Hepatocyte (in vitro differentiated cells): ENCODE measurements around the gene BTK. TPM values are rescaled to one million over a fixed set of nuclear protein-coding genes. Genes with fewer than 3 reads are reported as not detected.

Experiments
- DNase-seq: peaks from one replicate; pipeline ENCODE4 v3.0.0-alpha.2; 2016; ENCODE audit warnings: low spot score
- H2AFZ ChIP-seq: fragments of 200-600 bp; sonication (generic); 2 replicates; pipeline ENCODE4 v1.6.0; 2016; ENCODE audit warnings: antibody characterized with exemption, mild to moderate bottlenecking
- H3K27ac ChIP-seq: fragments of 200-600 bp; sonication (generic); 2 replicates; pipeline ENCODE4 v1.5.1; 2016; ENCODE audit warnings: mild to moderate bottlenecking
- H3K27me3 ChIP-seq: fragments of 200-600 bp; sonication (generic); 2 replicates; pipeline ENCODE4 v1.6.1; 2016
- H3K36me3 ChIP-seq: fragments of 200-600 bp; sonication (generic); replicated peaks from 2 replicates; pipeline ENCODE4 v1.5.1; 2016; ENCODE audit warnings: low read depth; ENCODE audit not compliant: insufficient read depth
- H3K4me1 ChIP-seq: fragments of 200-600 bp; sonication (generic); 2 replicates; pipeline ENCODE4 v1.5.1; 2016; ENCODE audit warnings: mild to moderate bottlenecking, moderate library complexity; ENCODE audit not compliant: insufficient read depth
- H3K4me2 ChIP-seq: fragments of 200-600 bp; sonication (generic); 2 replicates; pipeline ENCODE4 v1.6.0; 2016
- H3K4me3 ChIP-seq: fragments of 200-600 bp; sonication (generic); 2 replicates; pipeline ENCODE4 v1.5.1; 2016; ENCODE audit warnings: mild to moderate bottlenecking
- H3K79me2 ChIP-seq: fragments of 200-600 bp; sonication (generic); 2 replicates; pipeline ENCODE4 v1.6.0; 2017; ENCODE audit warnings: mild to moderate bottlenecking
- H3K9me2 ChIP-seq: fragments of 200-600 bp; sonication (generic); replicated peaks from 2 replicates; pipeline ENCODE4 v1.6.0; 2017; ENCODE audit warnings: mild to moderate bottlenecking; ENCODE audit not compliant: insufficient read depth
- H3K9me3 ChIP-seq: fragments of 200-600 bp; sonication (generic); 2 replicates; pipeline ENCODE4 v1.5.1; 2016; ENCODE audit warnings: low read depth, mild to moderate bottlenecking
- H4K20me1 ChIP-seq: fragments of 200-600 bp; sonication (generic); 2 replicates; pipeline ENCODE4 v1.6.0; 2016; ENCODE audit warnings: mild to moderate bottlenecking; ENCODE audit not compliant: insufficient read depth, poor library complexity, severe bottlenecking
- EZH2 ChIP-seq: fragments of 200-600 bp; sonication (generic); IDR thresholded peaks from 2 replicates; pipeline ENCODE4 v1.6.1; 2016; ENCODE audit warnings: antibody characterized with exemption, mild to moderate bottlenecking, borderline replicate concordance
- EZH2phosphoT487 ChIP-seq: fragments of 200-600 bp; sonication (generic); IDR thresholded peaks from one replicate; pipeline ENCODE4 v1.6.1; 2018; ENCODE audit warnings: antibody characterized with exemption, mild to moderate bottlenecking, low read depth, moderate library complexity; ENCODE audit not compliant: unreplicated experiment, severe bottlenecking
- WGBS: methylation state at CpG from one replicate; pipeline ENCODE4 v1.1.6; 2016; ENCODE audit warnings: low lambda C conversion rate; ENCODE audit errors: missing lambda C conversion rate; 5-methylcytosine and 5-hydroxymethylcytosine counted together
- polyA plus RNA-seq: library from polyadenylated mRNA; unstranded; fragments of >200 nt; fragmentation: Nextera tagmentation; extraction: Ambion mirVana; gene quantifications from 2 replicates; pipeline ENCODE4 v1.2.1, GENCODE V29; 2016
- total RNA-seq: library from RNA; depleted of rRNA; stranded (reverse); fragments of >200 nt; gene quantifications from 2 replicates; pipeline ENCODE4 v1.2.3, GENCODE V29; 2014
- TF ChIP-seq, protein P1 (sequence below): fragments of 200-600 bp; sonication (generic); IDR thresholded peaks from 2 replicates; pipeline ENCODE4 v1.5.1; 2016; ENCODE audit warnings: antibody characterized with exemption, mild to moderate bottlenecking; ENCODE audit not compliant: poor library complexity

Gene BTK
- total and polyA plus RNA-seq, 2 experiments from 2014 or later: 0.70 to 1.4 TPM

DNA sequence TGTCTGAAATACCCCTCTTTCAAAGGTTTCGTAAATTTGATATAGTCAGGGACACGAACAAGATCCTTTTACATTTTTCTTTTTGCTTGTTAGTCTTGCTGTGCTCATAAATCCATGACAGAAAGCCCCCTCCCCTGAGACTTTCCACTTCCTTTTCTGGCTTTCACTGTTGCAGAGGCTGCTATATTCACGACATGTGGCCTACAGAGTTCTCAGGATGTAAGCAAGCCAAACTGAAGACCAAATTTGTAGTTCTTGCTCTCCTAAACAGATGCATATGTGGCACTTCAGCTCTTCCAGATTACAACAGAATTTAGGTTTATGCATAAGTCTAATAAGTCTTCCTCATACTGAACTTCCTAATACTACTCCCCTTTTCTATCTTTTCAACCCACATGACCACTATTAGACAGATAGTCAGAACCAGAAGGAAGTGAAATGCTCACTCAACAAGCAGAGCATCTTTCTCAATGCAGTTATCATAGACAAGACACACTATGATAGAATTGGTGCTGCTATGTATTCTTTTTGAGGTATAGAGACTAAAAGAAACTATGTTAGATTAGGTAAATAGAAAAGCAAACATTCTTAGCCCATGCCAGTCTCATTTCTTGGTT is 15.0 kb downstream of the BTK start:
- WGBS: 64% methylated on average over 3 of the region's 3 CpGs
- Histone ChIP-seq H3K4me3 (no peak overlapping the region), H3K4me1 (no peaks in the 10 kb centered on the region), H3K27me3 (no peaks in the 10 kb centered on the region), H3K79me2 (no peaks in the 10 kb centered on the region), H3K9me3 (no peaks in the 10 kb centered on the region), H3K27ac (no peak overlapping the region), H3K4me2 (no peak overlapping the region), H3K9me2 (no peaks in the 10 kb centered on the region), H2AFZ (no peak overlapping the region), H4K20me1 (no peaks in the 10 kb centered on the region), H3K36me3 (no peaks in the 10 kb centered on the region)
- DNase-seq: no peak
- TF ChIP-seq EZH2 (no peak), EZH2phosphoT487 (no peak)
- TF ChIP-seq, protein P1, sequence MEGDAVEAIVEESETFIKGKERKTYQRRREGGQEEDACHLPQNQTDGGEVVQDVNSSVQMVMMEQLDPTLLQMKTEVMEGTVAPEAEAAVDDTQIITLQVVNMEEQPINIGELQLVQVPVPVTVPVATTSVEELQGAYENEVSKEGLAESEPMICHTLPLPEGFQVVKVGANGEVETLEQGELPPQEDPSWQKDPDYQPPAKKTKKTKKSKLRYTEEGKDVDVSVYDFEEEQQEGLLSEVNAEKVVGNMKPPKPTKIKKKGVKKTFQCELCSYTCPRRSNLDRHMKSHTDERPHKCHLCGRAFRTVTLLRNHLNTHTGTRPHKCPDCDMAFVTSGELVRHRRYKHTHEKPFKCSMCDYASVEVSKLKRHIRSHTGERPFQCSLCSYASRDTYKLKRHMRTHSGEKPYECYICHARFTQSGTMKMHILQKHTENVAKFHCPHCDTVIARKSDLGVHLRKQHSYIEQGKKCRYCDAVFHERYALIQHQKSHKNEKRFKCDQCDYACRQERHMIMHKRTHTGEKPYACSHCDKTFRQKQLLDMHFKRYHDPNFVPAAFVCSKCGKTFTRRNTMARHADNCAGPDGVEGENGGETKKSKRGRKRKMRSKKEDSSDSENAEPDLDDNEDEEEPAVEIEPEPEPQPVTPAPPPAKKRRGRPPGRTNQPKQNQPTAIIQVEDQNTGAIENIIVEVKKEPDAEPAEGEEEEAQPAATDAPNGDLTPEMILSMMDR: no peak

DNA sequence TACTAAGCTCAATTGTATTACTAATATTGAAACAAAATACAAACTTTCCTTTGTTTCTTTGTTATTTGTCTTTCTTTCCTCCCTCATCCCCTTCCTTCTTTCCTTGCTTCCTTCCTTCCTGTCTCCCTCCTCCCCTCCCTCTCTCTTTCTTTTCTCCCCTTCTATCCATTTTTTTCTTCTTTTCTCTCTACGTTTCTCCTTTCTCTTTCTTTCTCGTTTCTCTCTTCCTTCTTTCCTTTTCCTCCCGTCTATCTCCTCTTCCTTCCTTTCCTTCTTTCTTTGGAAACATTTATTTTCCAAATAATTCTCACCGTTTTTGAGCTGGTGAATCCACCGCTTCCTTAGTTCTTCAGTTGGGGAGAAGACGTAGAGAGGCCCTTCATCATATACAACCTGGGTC is 16.3 kb downstream of the BTK start:
- H3K79me2 ChIP-seq: no peaks in the 10 kb centered on the region
- H3K27me3 ChIP-seq: no peaks in the 10 kb centered on the region
- DNase-seq: no peak
- TF ChIP-seq, protein P1: no peak
- no peak for TF ChIP-seq EZH2phosphoT487
- TF ChIP-seq EZH2: no peak
- no peaks in the 10 kb centered on the region for H3K36me3 ChIP-seq
- H3K4me2 ChIP-seq: no peak overlapping the region
- H3K9me2 ChIP-seq: no peaks in the 10 kb centered on the region
- 71% methylated on average over 6 of the region's 6 CpGs for WGBS
- no peaks in the 10 kb centered on the region for H3K4me1 ChIP-seq
- no peak overlapping the region for H3K4me3 ChIP-seq
- H4K20me1 ChIP-seq: no peaks in the 10 kb centered on the region
- no peak overlapping the region for H3K27ac ChIP-seq
- H2AFZ ChIP-seq: no peak overlapping the region
- no peaks in the 10 kb centered on the region for H3K9me3 ChIP-seq

DNA sequence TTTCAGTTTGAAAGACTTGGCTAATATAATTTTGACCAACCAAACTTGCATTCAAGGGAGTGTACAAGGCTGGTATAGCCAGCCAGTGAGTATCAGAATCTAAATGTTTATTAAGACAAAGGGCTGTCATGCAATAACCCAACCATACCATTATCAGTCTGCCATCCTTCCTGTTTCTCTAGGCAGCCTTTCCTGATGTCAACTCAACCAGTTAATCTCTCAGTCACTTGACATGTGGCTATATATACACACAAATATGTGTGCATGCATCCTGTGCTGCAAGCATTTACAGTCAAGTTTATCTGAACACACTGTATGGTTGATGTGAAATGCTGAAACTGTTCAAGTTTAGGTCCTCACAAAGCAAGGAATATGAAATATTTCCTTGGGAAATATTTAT is 17.2 kb downstream of the BTK start:
- H3K27ac ChIP-seq: no peak overlapping the region

More for the DNA sequence above, 17.2 kb downstream of the BTK start:
- no peaks in the 10 kb centered on the region for H4K20me1 ChIP-seq
- TF ChIP-seq EZH2phosphoT487: no peak
- TF ChIP-seq, protein P1: no peak
- no peak for TF ChIP-seq EZH2
- no peaks in the 10 kb centered on the region for H3K27me3 ChIP-seq
- no peaks in the 10 kb centered on the region for H3K4me1 ChIP-seq
- H2AFZ ChIP-seq: no peak overlapping the region
- no peaks in the 10 kb centered on the region for H3K9me2 ChIP-seq
- H3K4me2 ChIP-seq: no peak overlapping the region
- H3K4me3 ChIP-seq: no peak overlapping the region
- H3K79me2 ChIP-seq: no peaks in the 10 kb centered on the region
- DNase-seq: no peak
- no peaks in the 10 kb centered on the region for H3K36me3 ChIP-seq
- no peaks in the 10 kb centered on the region for H3K9me3 ChIP-seq
